Sigmoid colon (tissue), 3 donors: ENCODE data around the gene MYDGF.
"Not testable (repeated sequence)": the region's sequence is repeated elsewhere in the genome, so short reads cannot be mapped to it uniquely, and the experiment has no call there.

ENCODE experiments used
- CTCF ChIP-seq, 4 experiments: fragments of 450-650 bp in 3 of 4; fragments of 200-600 bp in 1 of 4; IDR thresholded peaks; one replicate each; pipeline ENCODE4 v1.5.1; 2016 to 2019; ENCODE audit warnings: antibody characterized with exemption in 4 of 4, mild to moderate bottlenecking in 3 of 4, moderate library complexity in 2 of 4
- POLR2A ChIP-seq, 2 donors: fragments of 450-650 bp; IDR thresholded peaks; one replicate each; pipeline ENCODE4 v1.6.1; 2016; ENCODE audit warnings: antibody characterized with exemption in 2 of 2, mild to moderate bottlenecking in 2 of 2, moderate library complexity in 2 of 2

DNA sequence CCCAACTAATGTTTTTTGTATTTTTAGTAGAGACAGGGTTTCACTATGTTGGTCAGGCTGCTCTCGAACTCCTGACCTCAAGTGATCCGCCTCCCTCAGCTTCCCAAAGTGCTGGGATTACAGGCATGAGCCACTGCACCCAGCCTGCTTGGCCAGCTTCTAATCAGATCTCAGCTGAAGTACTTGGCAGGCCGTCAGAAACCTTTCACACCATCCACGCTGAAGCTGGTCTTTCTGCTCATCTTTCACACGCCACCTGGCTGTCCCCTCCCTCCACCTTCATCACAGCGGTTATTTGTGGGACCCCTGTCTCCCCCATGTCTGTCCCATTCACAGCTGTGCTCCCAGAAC, 45.0 kb upstream of the MYDGF start:
- not testable (repeated sequence) for TF ChIP-seq CTCF, POLR2A (IDR thresholded peaks at IDR 0.05)
